Peyer's patch (tissue), 4 donors: ENCODE measurements around the gene HLX.

Experiments
- POLR2A ChIP-seq, 2 donors: fragments of 450-650 bp; IDR thresholded peaks; one replicate each; pipeline ENCODE4 v1.5.1; 2017; ENCODE audit warnings: antibody characterized with exemption in 2 of 2, mild to moderate bottlenecking in 2 of 2, moderate library complexity in 2 of 2
- TF ChIP-seq, protein P1 (sequence below), 6 experiments: fragments of 450-650 bp in 4 of 6; fragments of 200-600 bp in 2 of 6; sonication (generic) in 1 of 6; IDR thresholded peaks; one replicate each; pipeline ENCODE4 v1.5.1; 2017 to 2019; ENCODE audit warnings: antibody characterized with exemption in 6 of 6, mild to moderate bottlenecking in 3 of 6, moderate library complexity in 1 of 6

DNA sequence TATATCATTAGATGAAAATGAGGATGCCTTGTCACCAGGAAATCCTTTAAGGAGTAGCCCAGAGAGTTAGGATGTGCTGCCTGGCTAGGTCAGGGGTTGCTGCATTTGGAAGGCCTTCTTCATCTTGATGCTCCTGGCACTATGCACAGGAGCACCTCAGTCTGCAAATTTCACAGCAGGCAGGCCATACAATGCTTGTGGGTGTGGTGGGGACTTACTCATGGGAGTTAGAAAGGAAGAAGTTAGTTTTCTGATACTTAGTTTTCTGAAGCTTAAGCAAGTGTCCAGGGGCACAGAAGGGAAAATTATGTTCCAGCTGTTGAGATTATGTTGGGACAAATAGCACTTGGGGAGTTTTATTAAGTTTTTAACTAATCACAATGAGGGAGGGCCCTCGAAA, 11.4 kb downstream of the HLX start:
- TF ChIP-seq POLR2A (IDR thresholded peaks at IDR 0.05): no peak
- TF ChIP-seq, protein P1, sequence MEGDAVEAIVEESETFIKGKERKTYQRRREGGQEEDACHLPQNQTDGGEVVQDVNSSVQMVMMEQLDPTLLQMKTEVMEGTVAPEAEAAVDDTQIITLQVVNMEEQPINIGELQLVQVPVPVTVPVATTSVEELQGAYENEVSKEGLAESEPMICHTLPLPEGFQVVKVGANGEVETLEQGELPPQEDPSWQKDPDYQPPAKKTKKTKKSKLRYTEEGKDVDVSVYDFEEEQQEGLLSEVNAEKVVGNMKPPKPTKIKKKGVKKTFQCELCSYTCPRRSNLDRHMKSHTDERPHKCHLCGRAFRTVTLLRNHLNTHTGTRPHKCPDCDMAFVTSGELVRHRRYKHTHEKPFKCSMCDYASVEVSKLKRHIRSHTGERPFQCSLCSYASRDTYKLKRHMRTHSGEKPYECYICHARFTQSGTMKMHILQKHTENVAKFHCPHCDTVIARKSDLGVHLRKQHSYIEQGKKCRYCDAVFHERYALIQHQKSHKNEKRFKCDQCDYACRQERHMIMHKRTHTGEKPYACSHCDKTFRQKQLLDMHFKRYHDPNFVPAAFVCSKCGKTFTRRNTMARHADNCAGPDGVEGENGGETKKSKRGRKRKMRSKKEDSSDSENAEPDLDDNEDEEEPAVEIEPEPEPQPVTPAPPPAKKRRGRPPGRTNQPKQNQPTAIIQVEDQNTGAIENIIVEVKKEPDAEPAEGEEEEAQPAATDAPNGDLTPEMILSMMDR (IDR thresholded peaks at IDR 0.05): no peak
